HepG2 (cell line): ENCODE results near the gene LTK. TPM values are rescaled to one million over a fixed set of nuclear protein-coding genes. Genes with fewer than 3 reads are reported as not detected.

Source experiments
- CENPT ChIP-seq: sonication (generic); formaldehyde crosslinking; IDR thresholded peaks from 2 replicates; pipeline ENCODE4 v1.8.0; 2022; ENCODE audit warnings: low read depth, mild to moderate bottlenecking, moderate library complexity, missing genetic modification reagents
- EZH2 ChIP-seq: conservative IDR thresholded peaks from 2 replicates; pipeline ENCODE4 v1.6.1; 2012; ENCODE audit warnings: mild to moderate bottlenecking, low read depth, low read length, moderate library complexity
- HDAC6 ChIP-seq: fragments of 200-600 bp; sonication (generic); IDR thresholded peaks from 2 replicates; pipeline ENCODE4 v1.7.0; 2017; ENCODE audit warnings: mild to moderate bottlenecking, antibody characterized with exemption, low read length, low read depth
- IKZF4 ChIP-seq: sonication (generic); formaldehyde crosslinking; IDR thresholded peaks from 2 replicates; pipeline ENCODE4 v1.5.1; 2020; ENCODE audit warnings: borderline replicate concordance, mild to moderate bottlenecking, low read depth, missing genetic modification reagents; ENCODE audit errors: not compliant biosample characterization
- KDM6A ChIP-seq: IDR thresholded peaks from 2 replicates; pipeline ENCODE4 v1.6.1; 2016; ENCODE audit warnings: low read depth
- MAZ ChIP-seq, 2 experiments: sonication (generic) in 1 of 2; formaldehyde crosslinking in 1 of 2; IDR thresholded peaks; 2 replicates each; pipeline versions ENCODE4 v1.5.0 to v1.6.1; 2012 to 2020; ENCODE audit warnings: low read depth in 2 of 2, mild to moderate bottlenecking in 2 of 2, borderline replicate concordance in 1 of 2, improper control_type of control experiment in 1 of 2, low read length in 1 of 2, missing genetic modification reagents in 1 of 2, moderate library complexity in 1 of 2
- MTF2 ChIP-seq: sonication (generic); formaldehyde crosslinking; IDR thresholded peaks from 2 replicates; pipeline ENCODE4 v1.5.0; 2020; ENCODE audit warnings: missing genetic modification reagents, borderline replicate concordance
- NR3C1 ChIP-seq: sonication (generic); formaldehyde crosslinking; IDR thresholded peaks from 2 replicates; pipeline ENCODE4 v1.4.0; 2020; ENCODE audit warnings: missing genetic modification reagents
- REXO4 ChIP-seq: sonication (generic); formaldehyde crosslinking; IDR thresholded peaks from 2 replicates; pipeline ENCODE4 v1.8.0; 2022; ENCODE audit warnings: missing genetic modification reagents, mild to moderate bottlenecking, borderline replicate concordance
- SP4 ChIP-seq: sonication (generic); formaldehyde crosslinking; IDR thresholded peaks from 2 replicates; pipeline ENCODE4 v1.8.1; 2023; ENCODE audit warnings: mild to moderate bottlenecking, missing genetic modification reagents
- ZNF101 ChIP-seq: sonication (generic); formaldehyde crosslinking; IDR thresholded peaks from 2 replicates; pipeline ENCODE4 v1.4.0; 2020; ENCODE audit warnings: mild to moderate bottlenecking, low read depth, missing genetic modification reagents, borderline replicate concordance
- ZNF180 ChIP-seq: sonication (generic); formaldehyde crosslinking; IDR thresholded peaks from 2 replicates; pipeline ENCODE4 v1.4.0; 2020; ENCODE audit warnings: low read depth, missing genetic modification reagents, borderline replicate concordance
- ZNF432 ChIP-seq: sonication (generic); formaldehyde crosslinking; IDR thresholded peaks from 2 replicates; pipeline ENCODE4 v1.5.0; 2020; ENCODE audit warnings: missing genetic modification reagents, mild to moderate bottlenecking, borderline replicate concordance
- ZNF629 ChIP-seq: sonication (generic); formaldehyde crosslinking; conservative IDR thresholded peaks from 2 replicates; pipeline ENCODE4 v1.5.0; 2020; ENCODE audit warnings: missing genetic modification reagents
- polyA plus RNA-seq, 8 experiments: library from polyadenylated mRNA; depleted of rRNA in 3 of 8; stranded (reverse) in 7 of 8; unstranded in 1 of 8; fragments of >200 nt; fragmentation: Illumina TruSeq in 4 of 8; extraction: Trizol in 4 of 8; gene quantifications; 2 replicates each; pipeline versions ENCODE4 v1.2.1 to v1.2.3, GENCODE V29; 2011 to 2016; ENCODE audit warnings: low read depth in 4 of 8, missing spikeins in 1 of 8, mixed read lengths in 1 of 8; ENCODE audit not compliant: insufficient read depth in 1 of 8
- total RNA-seq, 5 experiments: library from RNA; depleted of rRNA; stranded (reverse); fragments of >200 nt; fragmentation: Illumina TruSeq; extraction: Trizol; gene quantifications; 2 replicates each; pipeline ENCODE4 v1.2.3, GENCODE V29; 2016; ENCODE audit warnings: low read depth in 1 of 5
- TF ChIP-seq, protein P1 (sequence below): sonication (generic); formaldehyde crosslinking; IDR thresholded peaks from 2 replicates; pipeline ENCODE4 v1.8.0; 2023; ENCODE audit warnings: mild to moderate bottlenecking, missing genetic modification reagents
- TF ChIP-seq, protein P2 (sequence below): sonication (generic); formaldehyde crosslinking; IDR thresholded peaks from 2 replicates; pipeline ENCODE4 v1.5.1; 2020; ENCODE audit warnings: mild to moderate bottlenecking, missing genetic modification reagents
- TF ChIP-seq, protein P3 (sequence below): sonication (generic); formaldehyde crosslinking; IDR thresholded peaks from 2 replicates; pipeline ENCODE4 v1.5.0; 2020; ENCODE audit warnings: missing genetic modification reagents, mild to moderate bottlenecking, borderline replicate concordance
- TF ChIP-seq, protein P4 (sequence below): sonication (generic); formaldehyde crosslinking; IDR thresholded peaks from 2 replicates; pipeline ENCODE4 v1.9.0; 2022; ENCODE audit warnings: missing genetic modification reagents, mild to moderate bottlenecking, borderline replicate concordance

Gene LTK
- total and polyA plus RNA-seq, 2 of the 13 experiments (the other 11 are each of a cell fraction or from before 2014, with no cell fraction given) = 0.01 TPM; not detected in 1

DNA sequence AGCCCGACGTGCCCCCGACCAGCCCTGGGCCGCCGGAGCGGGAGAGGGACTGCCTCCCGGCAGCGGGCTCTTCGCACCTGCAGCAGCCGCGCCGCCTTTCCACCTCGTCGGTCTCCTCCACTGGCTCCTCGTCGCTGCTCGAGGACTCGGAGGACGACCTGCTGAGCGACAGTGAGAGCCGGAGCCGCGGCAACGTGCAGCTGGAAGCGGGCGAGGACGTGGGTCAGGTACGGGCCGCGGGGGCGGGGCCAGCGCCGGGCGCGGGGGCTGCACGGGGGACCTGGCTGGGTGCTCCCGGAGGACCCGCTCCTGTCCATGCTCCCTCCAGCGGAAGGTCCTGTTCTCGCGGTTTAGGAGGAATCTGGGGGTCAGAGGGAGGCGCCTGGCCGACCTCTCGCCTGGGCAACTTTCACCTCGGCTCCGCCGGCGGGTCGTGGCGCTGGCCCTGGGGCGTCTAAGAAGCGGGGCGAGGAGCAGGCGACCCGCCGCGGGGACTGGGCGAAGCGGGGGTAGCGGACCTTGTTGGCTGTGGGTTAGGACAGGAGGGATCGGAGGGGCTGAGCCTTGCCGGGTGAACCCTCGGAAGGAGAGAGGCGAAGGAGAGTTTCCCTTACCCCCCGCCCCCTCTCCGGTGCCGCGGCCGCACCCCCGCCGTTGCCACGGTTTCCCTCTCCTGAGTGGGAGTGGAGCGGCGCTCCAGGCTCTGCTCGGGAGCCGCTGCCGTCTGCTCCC lies 19.3 kb downstream of the LTK start (continued):
- TF ChIP-seq, protein P1, sequence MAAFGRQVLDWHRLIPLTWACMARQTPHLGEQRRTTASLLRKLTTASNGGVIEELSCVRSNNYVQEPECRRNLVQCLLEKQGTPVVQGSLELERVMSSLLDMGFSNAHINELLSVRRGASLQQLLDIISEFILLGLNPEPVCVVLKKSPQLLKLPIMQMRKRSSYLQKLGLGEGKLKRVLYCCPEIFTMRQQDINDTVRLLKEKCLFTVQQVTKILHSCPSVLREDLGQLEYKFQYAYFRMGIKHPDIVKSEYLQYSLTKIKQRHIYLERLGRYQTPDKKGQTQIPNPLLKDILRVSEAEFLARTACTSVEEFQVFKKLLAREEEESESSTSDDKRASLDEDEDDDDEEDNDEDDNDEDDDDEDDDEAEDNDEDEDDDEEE = no peak
- TF ChIP-seq, protein P2, sequence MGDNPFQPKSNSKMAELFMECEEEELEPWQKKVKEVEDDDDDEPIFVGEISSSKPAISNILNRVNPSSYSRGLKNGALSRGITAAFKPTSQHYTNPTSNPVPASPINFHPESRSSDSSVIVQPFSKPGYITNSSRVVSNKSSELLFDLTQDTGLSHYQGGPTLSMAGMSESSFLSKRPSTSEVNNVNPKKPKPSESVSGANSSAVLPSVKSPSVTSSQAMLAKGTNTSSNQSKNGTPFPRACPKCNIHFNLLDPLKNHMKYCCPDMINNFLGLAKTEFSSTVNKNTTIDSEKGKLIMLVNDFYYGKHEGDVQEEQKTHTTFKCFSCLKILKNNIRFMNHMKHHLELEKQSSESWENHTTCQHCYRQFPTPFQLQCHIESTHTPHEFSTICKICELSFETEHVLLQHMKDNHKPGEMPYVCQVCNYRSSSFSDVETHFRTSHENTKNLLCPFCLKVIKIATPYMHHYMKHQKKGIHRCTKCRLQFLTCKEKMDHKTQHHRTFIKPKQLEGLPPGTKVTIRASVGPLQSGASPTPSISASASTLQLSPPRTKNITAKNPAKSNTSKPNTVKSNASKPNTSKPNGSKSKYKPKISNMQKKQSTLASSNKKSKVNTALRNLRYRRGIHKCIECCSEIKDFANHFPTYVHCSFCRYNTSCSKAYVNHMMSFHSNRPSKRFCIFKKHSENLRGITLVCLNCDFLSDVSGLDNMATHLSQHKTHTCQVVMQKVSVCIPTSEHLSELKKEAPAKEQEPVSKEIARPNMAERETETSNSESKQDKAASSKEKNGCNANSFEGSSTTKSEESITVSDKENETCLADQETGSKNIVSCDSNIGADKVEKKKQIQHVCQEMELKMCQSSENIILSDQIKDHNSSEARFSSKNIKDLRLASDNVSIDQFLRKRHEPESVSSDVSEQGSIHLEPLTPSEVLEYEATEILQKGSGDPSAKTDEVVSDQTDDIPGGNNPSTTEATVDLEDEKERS (CRISPR knock-in tag) = no peak
- no peak for TF ChIP-seq NR3C1 (CRISPR knock-in tag)
- peak; percentile 26 for TF ChIP-seq IKZF4
- TF ChIP-seq ZNF180 (CRISPR knock-in tag) = no peak
- TF ChIP-seq MAZ (IDR thresholded peaks at IDR 0.05; ENCODE audit: borderline replicate concordance, low read depth, low read length) = peak; percentile 63; the same call in 1 of the 2 replicates
- TF ChIP-seq MAZ (CRISPR knock-in tag; IDR thresholded peaks at IDR 0.05; ENCODE audit: low read depth) = peak; percentile 34; the same call in 1 of the 2 replicates
- no peak for TF ChIP-seq KDM6A
- 0 out of 2 replicates have a peak, but pooled peaks have one; percentile 22 for TF ChIP-seq CENPT
- TF ChIP-seq HDAC6 = no peak
- TF ChIP-seq ZNF629 = no peak
- no peak for TF ChIP-seq MTF2 (CRISPR knock-in tag)
- no peak for TF ChIP-seq ZNF432 (CRISPR knock-in tag)
- TF ChIP-seq, protein P3, sequence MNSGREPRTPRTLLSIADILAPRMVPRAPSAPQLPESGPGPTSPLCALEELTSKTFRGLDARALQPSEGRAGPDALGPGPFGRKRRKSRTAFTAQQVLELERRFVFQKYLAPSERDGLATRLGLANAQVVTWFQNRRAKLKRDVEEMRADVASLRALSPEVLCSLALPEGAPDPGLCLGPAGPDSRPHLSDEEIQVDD (CRISPR knock-in tag) = no peak
- TF ChIP-seq EZH2 = no peak
- no peak for TF ChIP-seq SP4 (CRISPR knock-in tag)
- TF ChIP-seq ZNF101 (CRISPR knock-in tag) = no peak
- TF ChIP-seq, protein P4, sequence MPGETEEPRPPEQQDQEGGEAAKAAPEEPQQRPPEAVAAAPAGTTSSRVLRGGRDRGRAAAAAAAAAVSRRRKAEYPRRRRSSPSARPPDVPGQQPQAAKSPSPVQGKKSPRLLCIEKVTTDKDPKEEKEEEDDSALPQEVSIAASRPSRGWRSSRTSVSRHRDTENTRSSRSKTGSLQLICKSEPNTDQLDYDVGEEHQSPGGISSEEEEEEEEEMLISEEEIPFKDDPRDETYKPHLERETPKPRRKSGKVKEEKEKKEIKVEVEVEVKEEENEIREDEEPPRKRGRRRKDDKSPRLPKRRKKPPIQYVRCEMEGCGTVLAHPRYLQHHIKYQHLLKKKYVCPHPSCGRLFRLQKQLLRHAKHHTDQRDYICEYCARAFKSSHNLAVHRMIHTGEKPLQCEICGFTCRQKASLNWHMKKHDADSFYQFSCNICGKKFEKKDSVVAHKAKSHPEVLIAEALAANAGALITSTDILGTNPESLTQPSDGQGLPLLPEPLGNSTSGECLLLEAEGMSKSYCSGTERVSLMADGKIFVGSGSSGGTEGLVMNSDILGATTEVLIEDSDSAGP (CRISPR knock-in tag) = no peak
- TF ChIP-seq REXO4 (CRISPR knock-in tag) = no peak
